GM19025 (cell line): ENCODE results near the gene RGS11.
"Not testable (repeated sequence)": the region's sequence is repeated elsewhere in the genome, so short reads cannot be mapped to it uniquely, and the experiment has no call there.

Source experiments
- ATAC-seq: cut with Tn5 transposase; IDR thresholded peaks from one replicate; pipeline ENCODE4 v1.9.1; 2021; ENCODE audit warnings: mild to moderate bottlenecking, low read depth, moderate library complexity; ENCODE audit not compliant: unreplicated experiment

RGS11 gene

GRCh38 chr16:234468-235305 is 41.1 kb downstream of the RGS11 start, which contains the start of gene FAM234A:
FAM234A (plus strand) TSS chr16:234821; CDS start chr16:254414, 19,593 bp downstream.
- ATAC-seq: peak; percentile 84

GRCh38 chr16:230949-231348 is 44.8 kb downstream of the RGS11 start:
- ATAC-seq: no peak

- not testable (repeated sequence) for ATAC-seq
These were observed 45.4 kb downstream of the RGS11 start for GRCh38 chr16:230351-230750.

- no peak for ATAC-seq
These were observed 45.9 kb downstream of the RGS11 start for GRCh38 chr16:229731-230281.

DNA sequence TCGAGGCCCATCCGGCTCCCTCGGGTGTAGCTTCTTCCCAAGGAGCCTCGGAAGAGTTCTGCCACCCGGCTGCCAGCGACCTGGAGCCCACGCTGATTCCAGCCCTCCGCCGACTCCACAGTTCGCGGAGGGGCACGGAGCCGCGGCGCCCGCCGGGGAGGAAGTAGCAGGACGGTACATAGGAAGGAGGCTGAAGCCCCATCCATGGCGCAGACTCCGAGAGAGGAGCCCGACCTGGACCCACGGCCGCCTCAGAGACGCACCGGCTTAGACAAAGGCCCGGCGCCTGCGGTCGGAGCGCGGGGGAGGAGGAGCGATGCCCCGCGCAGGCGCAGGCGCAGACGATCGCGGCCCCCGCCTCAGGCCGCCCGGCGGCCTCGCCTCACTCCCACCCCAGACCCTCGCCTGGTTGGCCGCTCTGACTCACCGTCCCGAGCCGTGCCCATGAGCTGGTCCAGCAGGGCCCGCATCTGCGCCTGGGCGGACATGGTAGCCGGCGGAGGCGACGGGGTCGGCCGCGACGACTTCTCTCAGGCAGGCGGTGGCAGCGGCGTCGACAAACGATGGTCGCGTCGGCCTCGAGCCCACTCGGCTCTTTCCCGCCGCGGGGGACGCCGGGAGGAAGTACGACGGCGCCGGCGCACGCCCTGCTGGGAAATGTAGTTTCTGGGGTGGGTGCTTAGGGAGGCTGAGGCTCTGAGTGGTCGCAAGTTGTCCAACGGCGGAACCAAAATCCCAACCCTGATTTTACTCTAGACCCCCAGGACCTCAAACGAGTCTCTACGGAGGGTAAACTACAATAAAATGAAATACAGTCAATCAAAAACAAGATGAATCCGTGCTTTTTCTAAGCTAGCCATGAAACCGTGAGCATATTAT is 46.7 kb downstream of the RGS11 start, which contains the start of gene LUC7L:
LUC7L (minus strand) TSS at position 598 of the 879 bp plus-strand sequence; CDS start at position 488, 110 bp downstream.
- peak; percentile 87 for ATAC-seq

DNA sequence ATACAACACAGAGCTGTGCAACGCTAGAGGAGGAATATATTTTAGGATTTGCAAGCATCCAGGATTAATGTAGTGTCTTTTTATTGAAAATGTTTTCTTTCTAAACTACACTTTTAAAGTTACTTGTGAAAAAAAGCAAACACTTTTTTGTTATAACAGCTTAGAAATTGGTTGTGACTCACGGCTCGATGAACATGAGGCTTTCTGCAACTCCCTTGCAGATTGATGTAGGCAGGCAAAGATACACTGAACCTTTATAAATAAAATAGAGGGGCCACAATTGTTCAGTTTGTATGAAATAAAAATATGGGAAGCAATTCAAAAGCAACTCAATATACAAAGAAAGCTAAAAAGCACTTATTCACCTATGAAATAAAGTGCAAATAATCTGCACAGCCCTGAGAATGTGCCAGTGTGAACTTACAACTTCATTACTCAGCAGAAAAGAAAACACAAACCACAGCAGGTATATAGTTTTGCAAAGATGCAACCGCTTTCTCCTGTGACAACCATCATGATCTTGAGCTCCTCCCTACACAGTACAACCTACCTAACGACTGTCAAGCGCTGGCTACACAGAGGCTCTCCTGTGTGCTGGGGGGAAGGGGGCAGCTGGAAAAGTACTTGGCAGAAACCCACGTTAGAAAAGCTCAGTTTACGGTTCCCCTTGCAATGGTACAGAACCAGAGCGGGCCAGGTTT is 47.4 kb downstream of the RGS11 start:
- ATAC-seq: no peak

DNA sequence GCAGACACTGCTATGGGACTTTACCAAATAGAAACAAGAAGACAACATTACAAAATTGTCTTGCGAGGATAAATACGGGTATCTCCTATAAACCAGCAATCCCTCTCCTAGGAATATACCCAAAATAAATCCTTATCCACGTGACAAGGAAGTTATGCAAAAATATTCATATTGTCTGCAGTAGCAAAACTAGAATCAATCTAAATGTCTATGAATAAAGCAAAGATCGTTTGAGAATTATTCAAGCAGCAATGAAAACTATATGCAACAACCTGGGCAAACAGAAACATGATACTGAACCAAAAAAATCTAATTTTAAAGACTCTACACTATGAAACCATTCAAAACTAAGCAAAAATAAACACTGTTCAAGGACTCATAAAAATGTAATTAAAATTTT is 55.7 kb downstream of the RGS11 start:
- no peak for ATAC-seq
